22Rv1 (cell line): ENCODE data around the gene ADAMTSL2.

Experiments
- CTCF ChIP-seq: fragments of 450-650 bp; IDR thresholded peaks from 2 replicates; pipeline ENCODE4 v1.5.1; 2017; ENCODE audit warnings: mild to moderate bottlenecking
- ZFX ChIP-seq: fragments of 450-650 bp; IDR thresholded peaks from 2 replicates; pipeline ENCODE4 v1.6.1; 2017; ENCODE audit warnings: antibody characterized with exemption, borderline replicate concordance

GRCh38 chr9:133546287-133546680 lies 11.8 kb downstream of the ADAMTSL2 start:
- TF ChIP-seq CTCF (no peak), ZFX (no peak)
